Activated T-cell treated with anti-CD3 and anti-CD28 coated beads, Interleukin-2, amount 50 U/mL, for 4 hours (primary cell): ENCODE data around the gene CMIP. TPM values are rescaled to one million over a fixed set of nuclear protein-coding genes. Genes with fewer than 3 reads are reported as not detected.

Source experiments
- ATAC-seq, 2 donors: fragments of 200-7000 bp; cut with Tn5 transposase; one replicate each; pipeline ENCODE4 v1.10.0; 2021
- DNase-seq: peaks from one replicate; pipeline ENCODE4 v3.0.0-alpha.2; 2020
- H3K27me3 Mint-ChIP-seq: one replicate; pipeline ENCODE4 v1.8.0; 2021; ENCODE audit warnings: low read depth, mixed read lengths
- H3K36me3 Mint-ChIP-seq: one replicate; pipeline ENCODE4 v1.8.0; 2022; ENCODE audit warnings: mixed read lengths; ENCODE audit not compliant: insufficient read depth
- H3K4me1 Mint-ChIP-seq: one replicate; pipeline ENCODE4 v1.8.0; 2021; ENCODE audit warnings: low read depth, mixed read lengths
- H3K4me3 Mint-ChIP-seq: one replicate; pipeline ENCODE4 v1.8.0; 2021; ENCODE audit warnings: mild to moderate bottlenecking, moderate library complexity, mixed read lengths
- H3K9me3 Mint-ChIP-seq: one replicate; pipeline ENCODE4 v1.8.0; 2021; ENCODE audit warnings: mixed read lengths
- total RNA-seq, 3 donors: library from RNA; stranded (reverse); gene quantifications; one replicate each; pipeline ENCODE4 v1.2.1, GENCODE V29; 2021

Gene CMIP
- total RNA-seq, 3 donors from 2014 or later: 20.8 to 23.5 (median 21.9) TPM

DNA sequence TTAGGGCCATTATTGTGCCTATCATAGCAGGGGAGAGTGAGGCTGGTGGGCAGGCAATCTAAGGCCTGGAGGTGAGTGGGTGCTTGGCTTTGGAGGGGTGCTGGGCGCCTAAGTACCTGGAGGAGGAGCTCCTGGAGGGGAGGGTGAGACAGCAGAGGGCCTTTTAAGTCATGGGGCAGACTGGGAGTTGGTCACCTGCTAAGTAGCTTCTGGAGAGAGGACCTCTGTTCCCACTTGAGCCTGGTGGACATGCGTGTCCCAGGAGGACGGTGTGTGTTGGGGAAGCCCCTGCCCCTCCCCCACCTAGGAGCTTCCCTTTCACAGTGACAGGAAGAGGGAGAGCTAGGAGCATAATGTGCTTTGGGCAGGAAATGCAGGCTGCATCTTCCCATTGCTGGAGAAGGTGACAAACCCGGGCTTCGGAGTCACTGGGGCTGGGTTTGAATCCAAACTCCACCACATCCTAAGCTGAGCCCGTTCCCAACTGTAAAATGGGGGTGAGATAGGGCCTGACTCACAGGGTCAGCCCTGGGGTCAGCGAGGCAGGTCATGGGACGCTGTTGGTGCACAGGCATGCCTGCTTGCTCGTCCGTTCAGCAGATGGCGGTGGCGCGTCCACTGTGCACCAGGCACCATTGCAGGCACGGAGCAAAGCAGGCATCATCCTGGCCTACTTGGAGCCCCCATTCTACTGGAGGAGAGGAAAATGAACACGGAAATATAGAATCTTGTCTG is 37.9 kb downstream of the CMIP start:
- no peaks in the 10 kb centered on the region for H3K9me3 Mint-ChIP-seq
- no peaks in the 10 kb centered on the region for H3K27me3 Mint-ChIP-seq
- DNase-seq (no peak), ATAC-seq (no peak)
- no peak overlapping the region for H3K4me3 Mint-ChIP-seq
- peaks cover 2% of the 10 kb centered on the region for H3K36me3 Mint-ChIP-seq
- H3K4me1 Mint-ChIP-seq: peaks cover 53% of the 10 kb centered on the region

GRCh38 chr16:81483064-81483969 is 38.7 kb downstream of the CMIP start:
- H3K27me3 Mint-ChIP-seq: no peaks in the 10 kb centered on the region
- H3K9me3 Mint-ChIP-seq: no peaks in the 10 kb centered on the region
- H3K4me3 Mint-ChIP-seq: no peak overlapping the region
- no peak for DNase-seq
- peaks cover 2% of the 10 kb centered on the region for H3K36me3 Mint-ChIP-seq
- peaks cover 48% of the 10 kb centered on the region for H3K4me1 Mint-ChIP-seq
- no peak for ATAC-seq

DNA sequence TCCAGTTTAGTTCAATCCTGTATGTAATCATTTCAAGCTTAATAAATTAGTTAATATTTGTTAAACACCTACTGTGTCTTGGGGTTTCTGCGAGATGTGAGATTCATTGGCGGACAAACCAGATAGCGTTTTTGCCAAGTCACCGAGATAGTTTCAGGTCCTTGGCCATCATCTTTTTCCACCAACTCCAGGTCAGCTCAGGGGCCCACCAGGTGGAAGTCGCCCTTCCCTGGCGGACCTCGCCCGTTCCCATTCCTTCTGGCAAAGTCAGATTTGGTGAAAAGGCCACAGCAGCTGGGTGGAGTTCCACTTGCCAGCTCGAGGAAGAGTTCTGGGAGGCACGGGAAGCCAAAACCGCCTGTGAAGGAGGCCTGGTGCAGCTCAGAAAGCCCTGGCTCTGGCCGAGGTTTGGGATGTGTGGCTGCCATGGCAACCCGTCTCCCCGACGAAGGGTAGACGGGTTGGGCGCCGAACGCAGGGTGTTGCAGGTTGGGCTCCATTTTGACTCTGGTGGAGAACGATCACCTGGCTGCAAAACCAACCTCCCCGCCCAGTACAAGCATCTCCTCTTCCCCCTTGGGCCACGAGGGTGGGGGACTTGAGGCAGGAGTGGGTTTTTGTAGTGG is 39.5 kb downstream of the CMIP start:
- H3K36me3 Mint-ChIP-seq: peaks cover 3% of the 10 kb centered on the region
- H3K4me3 Mint-ChIP-seq: no peak overlapping the region
- DNase-seq: no peak
- H3K4me1 Mint-ChIP-seq: peaks cover 47% of the 10 kb centered on the region
- ATAC-seq: no peak
- H3K9me3 Mint-ChIP-seq: no peaks in the 10 kb centered on the region
- no peaks in the 10 kb centered on the region for H3K27me3 Mint-ChIP-seq

GRCh38 chr16:81484908-81485624 is 40.5 kb downstream of the CMIP start:
- H3K36me3 Mint-ChIP-seq: peaks cover 1% of the 10 kb centered on the region
- no peak overlapping the region for H3K4me3 Mint-ChIP-seq
- no peak for DNase-seq
- H3K27me3 Mint-ChIP-seq: no peaks in the 10 kb centered on the region
- no peaks in the 10 kb centered on the region for H3K9me3 Mint-ChIP-seq
- ATAC-seq: no peak
- peaks cover 42% of the 10 kb centered on the region for H3K4me1 Mint-ChIP-seq

DNA sequence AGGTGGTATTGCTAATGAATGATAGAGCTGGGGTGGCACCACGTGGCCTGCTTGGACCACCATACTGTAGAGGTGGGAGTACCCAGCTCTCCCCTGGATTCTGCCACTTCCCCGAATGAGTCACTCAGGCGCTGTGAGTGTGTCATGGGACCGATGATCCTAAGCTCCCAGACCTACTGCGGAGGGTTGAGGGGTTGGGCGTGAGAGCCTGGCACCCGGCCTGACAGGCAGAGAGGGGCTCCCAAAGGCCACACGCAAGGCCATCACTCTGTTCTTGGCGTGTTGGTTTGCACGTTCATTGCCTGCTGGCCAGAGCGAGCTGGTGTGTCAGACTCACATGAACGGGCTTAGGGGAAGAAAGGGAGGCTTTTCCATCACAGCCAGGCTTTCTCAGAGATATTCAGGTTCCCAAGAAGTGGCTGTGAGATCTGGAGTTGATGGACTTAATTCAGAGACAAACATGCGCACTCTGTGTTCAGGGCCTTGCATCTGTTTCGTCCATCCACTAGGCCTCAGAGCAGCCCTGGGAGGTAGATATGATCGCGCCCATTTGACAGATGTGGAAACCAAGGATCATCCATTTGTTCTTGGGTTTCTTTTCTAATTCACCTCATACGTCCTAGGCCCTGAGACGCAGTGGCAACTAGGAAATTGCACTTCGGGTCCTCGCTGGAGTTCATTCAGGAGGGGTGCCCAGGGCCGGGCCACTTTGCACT is 41.4 kb downstream of the CMIP start:
- no peak for ATAC-seq
- H3K4me1 Mint-ChIP-seq: peaks cover 35% of the 10 kb centered on the region
- no peak for DNase-seq
- H3K9me3 Mint-ChIP-seq: no peaks in the 10 kb centered on the region
- H3K36me3 Mint-ChIP-seq: peaks cover 1% of the 10 kb centered on the region
- H3K4me3 Mint-ChIP-seq: no peak overlapping the region
- H3K27me3 Mint-ChIP-seq: no peaks in the 10 kb centered on the region

- Mint-ChIP-seq H3K9me3 (no peaks in the 10 kb centered on the region), H3K36me3 (peaks cover 1% of the 10 kb centered on the region), H3K4me3 (no peak overlapping the region), H3K4me1 (peaks cover 29% of the 10 kb centered on the region), H3K27me3 (no peaks in the 10 kb centered on the region)
- no peak for DNase-seq
- ATAC-seq: no peak
Measured at GRCh38 chr16:81486540-81487061, 42.0 kb downstream of the CMIP start.

- no peak overlapping the region for H3K4me3 Mint-ChIP-seq
- peaks cover 1% of the 10 kb centered on the region for H3K36me3 Mint-ChIP-seq
- DNase-seq (no peak), ATAC-seq (no peak)
- peaks cover 24% of the 10 kb centered on the region for H3K4me1 Mint-ChIP-seq
- no peaks in the 10 kb centered on the region for H3K27me3 Mint-ChIP-seq
- H3K9me3 Mint-ChIP-seq: no peaks in the 10 kb centered on the region
Measured at GRCh38 chr16:81487301-81487720, 42.7 kb downstream of the CMIP start.

- Mint-ChIP-seq H3K4me3 (no peak overlapping the region), H3K4me1 (peaks cover 22% of the 10 kb centered on the region)
- no peak for ATAC-seq
Measured at GRCh38 chr16:81488687-81489411, 44.2 kb downstream of the CMIP start.

GRCh38 chr16:81489547-81490267 is 45.1 kb downstream of the CMIP start:
- DNase-seq: no peak
- no peak overlapping the region for H3K4me3 Mint-ChIP-seq
- H3K36me3 Mint-ChIP-seq: peaks cover 1% of the 10 kb centered on the region
- H3K27me3 Mint-ChIP-seq: no peaks in the 10 kb centered on the region
- H3K9me3 Mint-ChIP-seq: no peaks in the 10 kb centered on the region
- H3K4me1 Mint-ChIP-seq: peaks cover 23% of the 10 kb centered on the region
- no peak for ATAC-seq

More at GRCh38 chr16:81488687-81489411, 44.2 kb downstream of the CMIP start:
- DNase-seq: no peak
- Mint-ChIP-seq H3K36me3 (peaks cover 1% of the 10 kb centered on the region), H3K27me3 (no peaks in the 10 kb centered on the region), H3K9me3 (no peaks in the 10 kb centered on the region)

DNA sequence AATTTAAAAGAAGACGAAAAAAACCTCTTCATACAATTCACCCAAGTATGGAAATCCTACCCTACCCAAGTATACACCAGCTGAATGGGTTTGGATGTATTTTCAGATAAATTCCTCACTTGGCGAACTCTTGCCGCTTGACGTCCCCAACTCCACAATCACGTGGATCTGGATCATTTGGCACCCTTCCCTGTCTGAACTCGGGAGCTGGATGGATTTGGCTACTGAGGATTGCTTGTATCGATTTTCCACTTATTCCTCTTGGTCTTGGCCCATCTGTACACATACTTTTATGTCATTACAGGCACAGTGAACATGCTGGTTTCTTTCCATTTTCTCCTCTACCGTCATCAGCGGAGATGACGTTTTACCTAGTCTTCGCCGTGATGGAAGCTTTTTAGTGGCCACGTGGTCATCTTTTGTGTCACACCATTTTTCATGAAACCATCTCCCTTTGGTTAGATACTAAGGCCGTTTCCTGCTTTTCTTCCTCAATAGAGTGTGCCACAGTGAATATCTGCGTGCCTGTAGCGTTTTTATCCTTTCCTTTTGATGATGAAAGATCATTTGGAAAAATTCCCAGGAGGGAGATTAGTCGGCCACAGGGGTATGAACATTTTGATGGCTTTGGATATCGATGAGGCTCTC is 47.1 kb downstream of the CMIP start:
- no peak for DNase-seq
- no peak for ATAC-seq
- peaks cover 31% of the 10 kb centered on the region for H3K4me1 Mint-ChIP-seq
- no peak overlapping the region for H3K4me3 Mint-ChIP-seq
- no peaks in the 10 kb centered on the region for H3K9me3 Mint-ChIP-seq
- peaks cover 3% of the 10 kb centered on the region for H3K36me3 Mint-ChIP-seq
- H3K27me3 Mint-ChIP-seq: no peaks in the 10 kb centered on the region

DNA sequence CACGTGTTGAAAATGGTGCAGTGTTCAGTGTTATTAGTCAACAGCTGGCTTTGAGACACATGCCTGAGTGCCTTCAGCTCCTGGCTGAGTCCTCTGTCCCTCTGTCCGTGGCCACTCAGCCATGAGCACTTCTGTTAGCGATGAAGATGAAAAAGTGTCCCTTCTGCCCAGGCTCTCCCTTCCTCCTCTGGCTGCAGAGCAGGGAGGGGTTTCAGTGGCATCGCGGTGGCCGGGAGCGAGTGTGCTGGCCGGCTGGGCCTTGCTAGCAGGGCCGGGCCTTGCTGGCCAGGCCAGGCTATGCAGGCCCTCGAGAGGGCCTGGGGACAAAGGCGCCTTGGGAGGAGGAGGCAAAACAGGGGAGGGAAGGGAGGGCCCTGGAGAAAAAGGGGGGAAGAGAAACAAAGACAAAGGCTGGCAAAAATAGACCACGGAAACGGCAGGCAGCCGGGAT is 47.7 kb downstream of the CMIP start:
- DNase-seq (no peak), ATAC-seq (no peak)
- H3K4me1 Mint-ChIP-seq: peaks cover 31% of the 10 kb centered on the region
- H3K9me3 Mint-ChIP-seq: no peaks in the 10 kb centered on the region
- H3K4me3 Mint-ChIP-seq: no peak overlapping the region
- peaks cover 3% of the 10 kb centered on the region for H3K36me3 Mint-ChIP-seq
- H3K27me3 Mint-ChIP-seq: no peaks in the 10 kb centered on the region
